ENCODE results near the gene MRPS18A. TPM values are rescaled to one million over a fixed set of nuclear protein-coding genes. Genes with fewer than 3 reads are reported as not detected.

MRPS18A gene
- total RNA-seq, 4 donors from 2014 or later = 26.3 to 61.1 (median 45.1) TPM

- TF ChIP-seq, protein P1, sequence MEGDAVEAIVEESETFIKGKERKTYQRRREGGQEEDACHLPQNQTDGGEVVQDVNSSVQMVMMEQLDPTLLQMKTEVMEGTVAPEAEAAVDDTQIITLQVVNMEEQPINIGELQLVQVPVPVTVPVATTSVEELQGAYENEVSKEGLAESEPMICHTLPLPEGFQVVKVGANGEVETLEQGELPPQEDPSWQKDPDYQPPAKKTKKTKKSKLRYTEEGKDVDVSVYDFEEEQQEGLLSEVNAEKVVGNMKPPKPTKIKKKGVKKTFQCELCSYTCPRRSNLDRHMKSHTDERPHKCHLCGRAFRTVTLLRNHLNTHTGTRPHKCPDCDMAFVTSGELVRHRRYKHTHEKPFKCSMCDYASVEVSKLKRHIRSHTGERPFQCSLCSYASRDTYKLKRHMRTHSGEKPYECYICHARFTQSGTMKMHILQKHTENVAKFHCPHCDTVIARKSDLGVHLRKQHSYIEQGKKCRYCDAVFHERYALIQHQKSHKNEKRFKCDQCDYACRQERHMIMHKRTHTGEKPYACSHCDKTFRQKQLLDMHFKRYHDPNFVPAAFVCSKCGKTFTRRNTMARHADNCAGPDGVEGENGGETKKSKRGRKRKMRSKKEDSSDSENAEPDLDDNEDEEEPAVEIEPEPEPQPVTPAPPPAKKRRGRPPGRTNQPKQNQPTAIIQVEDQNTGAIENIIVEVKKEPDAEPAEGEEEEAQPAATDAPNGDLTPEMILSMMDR (IDR thresholded peaks at IDR 0.05) = no peak
- TF ChIP-seq POLR2A (IDR thresholded peaks at IDR 0.05) = no peak
- H3K9me3 ChIP-seq = no peaks in the 10 kb centered on the region
- H3K36me3 ChIP-seq = peaks cover 7 to 13% of the 10 kb centered on the region in 2 donors
- H3K27me3 ChIP-seq = no peaks in the 10 kb centered on the region
- peak within 1 kb of the TSS in 1 of 3 donors; percentile 31 for H3K27ac ChIP-seq
- H3K4me3 ChIP-seq (replicated peaks in 1 of 3) = peak within 1 kb of the TSS in 1 of 3 donors; percentile 30
- peak; percentile 61 to 78 for DNase-seq
- peaks cover 8 to 10% of the 10 kb centered on the region in 2 donors for H3K4me1 ChIP-seq
- intact Hi-C loops (cut with DNase I) = no loop called here
- 1 to 5% methylated on average over 19 to 27 of the region's 52 CpGs for WGBS, 2 donors
These were observed 42.5 kb downstream of the MRPS18A start, which contains the start of gene RSPH9 for GRCh38 chr6:43644940-43645612. RSPH9 (plus strand) TSS chr6:43645036; CDS start chr6:43645099, 63 bp downstream.

- no peaks in the 10 kb centered on the region for H3K27me3 ChIP-seq
- no peak for DNase-seq
- TF ChIP-seq, protein P1 (IDR thresholded peaks at IDR 0.05) = no peak
- WGBS, 2 donors = 90 to 92% methylated on average over 21 of the region's 21 CpGs
- no peak overlapping the region for H3K4me3 ChIP-seq (replicated peaks in 1 of 3)
- H3K9me3 ChIP-seq = no peaks in the 10 kb centered on the region
- intact Hi-C loops (cut with DNase I) = no loop called here
- H3K36me3 ChIP-seq = peaks cover 13 to 20% of the 10 kb centered on the region in 2 donors
- H3K27ac ChIP-seq = no peak overlapping the region
- H3K4me1 ChIP-seq = peaks cover 15 to 25% of the 10 kb centered on the region in 2 donors
These were observed 47.4 kb downstream of the MRPS18A start for GRCh38 chr6:43639984-43640800.

DNA sequence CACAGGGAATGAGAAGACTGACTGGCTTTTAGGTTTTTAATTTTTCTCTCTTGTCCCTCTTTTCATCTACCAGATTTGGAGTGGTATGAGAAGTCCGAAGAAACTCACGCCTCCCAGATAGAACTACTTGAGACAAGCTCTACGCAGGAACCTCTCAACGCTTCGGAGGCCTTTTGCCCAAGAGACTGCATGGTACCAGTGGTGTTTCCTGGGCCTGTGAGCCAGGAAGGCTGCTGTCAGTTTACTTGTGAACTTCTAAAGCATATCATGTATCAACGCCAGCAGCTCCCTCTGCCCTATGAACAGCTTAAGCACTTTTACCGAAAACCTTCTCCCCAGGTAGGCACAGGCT lies 51.3 kb downstream of the MRPS18A start:
- peak in 1 of 2 donors; percentile 28 for DNase-seq
- peak overlapping the region; percentile 52 to 87 (median 82) for H3K4me3 ChIP-seq (replicated peaks in 1 of 3)
- 14 to 18% methylated on average over 7 of the region's 7 CpGs for WGBS, 2 donors
- H3K27ac ChIP-seq = peak overlapping the region; percentile 52 to 76 (median 76)
- peaks cover 13% of the 10 kb centered on the region in 2 donors for H3K36me3 ChIP-seq
- peaks cover 14 to 21% of the 10 kb centered on the region in 2 donors for H3K4me1 ChIP-seq
- H3K27me3 ChIP-seq = no peaks in the 10 kb centered on the region
- intact Hi-C loops (cut with DNase I) = no loop called here
- no peak for TF ChIP-seq POLR2A (IDR thresholded peaks at IDR 0.05)
- TF ChIP-seq, protein P1 (IDR thresholded peaks at IDR 0.05) = no peak
- no peaks in the 10 kb centered on the region for H3K9me3 ChIP-seq

- no peaks in the 10 kb centered on the region for H3K9me3 ChIP-seq
- peak within 1 kb of the TSS; percentile 52 to 76 (median 76) for H3K27ac ChIP-seq
- intact Hi-C loops (cut with DNase I) = no loop called here
- peak in 1 of 2 donors; percentile 79 for TF ChIP-seq POLR2A (IDR thresholded peaks at IDR 0.05)
- TF ChIP-seq, protein P1 (IDR thresholded peaks at IDR 0.05) = no peak
- 6 to 8% methylated on average over 26 to 46 of the region's 48 CpGs for WGBS, 2 donors
- no peaks in the 10 kb centered on the region for H3K27me3 ChIP-seq
- peaks cover 14 to 21% of the 10 kb centered on the region in 2 donors for H3K4me1 ChIP-seq
- DNase-seq = peak; percentile 78
- peak within 1 kb of the TSS; percentile 52 to 87 (median 82) for H3K4me3 ChIP-seq (replicated peaks in 1 of 3)
- H3K36me3 ChIP-seq = peaks cover 12% of the 10 kb centered on the region in 2 donors
These were observed 51.9 kb downstream of the MRPS18A start, which contains the start of gene MAD2L1BP for GRCh38 chr6:43635387-43636307. MAD2L1BP (plus strand) TSS chr6:43635840; CDS start chr6:43635876, 36 bp downstream.
